ENCODE data around the gene ARHGAP24.

The ARHGAP24 gene

DNA sequence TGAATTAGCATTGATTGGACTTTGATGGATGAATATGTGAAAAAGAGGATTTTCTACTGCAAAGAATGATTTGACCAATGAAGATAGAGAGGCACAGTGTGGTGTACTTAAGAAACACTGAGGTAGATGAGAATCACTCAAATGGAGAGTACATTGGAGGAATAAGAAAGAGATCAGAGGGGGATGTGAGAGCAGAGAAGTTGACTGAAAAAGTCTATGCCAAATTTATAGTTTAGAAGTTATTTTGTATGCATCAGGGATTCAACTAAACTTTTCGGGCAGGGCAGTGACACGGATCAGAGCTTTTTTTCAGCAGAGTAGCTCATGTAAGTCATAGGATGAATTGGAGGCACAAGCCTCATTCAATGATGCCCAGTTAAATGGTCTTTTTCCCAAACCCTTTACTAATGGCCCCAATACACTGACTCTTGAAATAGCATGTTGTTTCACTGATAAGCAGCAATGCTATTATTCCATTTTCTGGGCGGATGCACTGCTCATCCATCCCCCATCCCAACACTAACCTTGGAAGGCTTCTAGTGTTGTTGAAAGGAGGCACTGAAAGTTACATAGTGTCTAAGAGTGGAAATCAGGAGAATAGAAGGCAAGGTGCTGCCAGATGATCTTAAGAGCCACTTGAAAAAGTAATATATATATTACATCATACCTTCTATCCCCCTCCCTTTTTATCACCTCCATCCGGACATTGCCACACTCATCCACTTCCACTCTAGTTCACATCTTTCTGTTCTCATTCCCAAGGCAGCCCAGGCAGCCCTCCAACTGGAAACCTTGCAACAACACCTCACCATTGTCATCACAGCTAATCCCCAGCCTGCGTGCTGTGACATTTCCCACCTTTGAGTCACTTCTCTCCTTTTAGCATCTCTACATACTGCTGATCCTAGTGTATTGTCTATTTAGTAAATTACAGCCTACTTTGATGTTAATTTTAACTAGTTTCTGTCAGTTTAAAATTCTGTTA lies 46.1 kb downstream of the ARHGAP24 start:
- DNase-seq: no peak

DNA sequence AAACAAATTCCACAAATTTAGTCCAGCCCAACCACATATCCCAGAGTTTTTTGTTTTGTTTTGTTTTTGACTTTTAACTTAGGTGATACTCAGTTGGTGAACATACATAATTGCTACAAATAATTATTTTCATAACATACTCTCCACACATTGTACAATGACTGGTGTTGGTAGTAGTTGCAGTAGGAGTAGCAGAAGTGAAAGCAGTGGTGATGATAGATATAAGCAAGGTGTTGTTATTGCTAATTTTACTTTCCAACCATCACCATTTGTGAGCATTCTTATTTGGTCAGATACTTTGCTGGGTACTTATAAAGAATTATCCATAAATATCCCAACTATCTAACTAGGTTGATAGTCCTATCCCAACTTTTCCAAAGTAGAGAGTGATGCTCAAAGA lies 47.3 kb downstream of the ARHGAP24 start:
- no peak for DNase-seq

- DNase-seq: no peak
These were observed 47.9 kb downstream of the ARHGAP24 start for GRCh38 chr4:85522836-85523235.

DNA sequence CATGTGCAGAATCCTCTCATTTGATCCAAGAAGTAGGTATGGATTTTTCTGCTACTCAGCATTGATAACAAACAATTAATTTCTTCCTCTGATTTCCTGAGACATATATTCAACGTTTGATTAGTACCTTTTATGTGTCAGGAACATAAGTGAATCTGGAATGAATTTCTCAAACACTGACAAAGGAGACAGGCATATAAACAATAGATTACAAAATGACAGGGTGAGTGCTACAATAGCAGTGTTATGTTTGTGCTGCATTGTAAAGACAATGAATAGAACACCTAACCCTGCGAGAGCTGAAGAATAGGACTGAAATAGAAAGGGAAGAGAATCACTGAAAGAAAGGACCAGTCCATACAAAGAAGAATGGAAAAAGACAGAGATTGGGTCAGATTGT lies 52.9 kb downstream of the ARHGAP24 start:
- DNase-seq: no peak

DNA sequence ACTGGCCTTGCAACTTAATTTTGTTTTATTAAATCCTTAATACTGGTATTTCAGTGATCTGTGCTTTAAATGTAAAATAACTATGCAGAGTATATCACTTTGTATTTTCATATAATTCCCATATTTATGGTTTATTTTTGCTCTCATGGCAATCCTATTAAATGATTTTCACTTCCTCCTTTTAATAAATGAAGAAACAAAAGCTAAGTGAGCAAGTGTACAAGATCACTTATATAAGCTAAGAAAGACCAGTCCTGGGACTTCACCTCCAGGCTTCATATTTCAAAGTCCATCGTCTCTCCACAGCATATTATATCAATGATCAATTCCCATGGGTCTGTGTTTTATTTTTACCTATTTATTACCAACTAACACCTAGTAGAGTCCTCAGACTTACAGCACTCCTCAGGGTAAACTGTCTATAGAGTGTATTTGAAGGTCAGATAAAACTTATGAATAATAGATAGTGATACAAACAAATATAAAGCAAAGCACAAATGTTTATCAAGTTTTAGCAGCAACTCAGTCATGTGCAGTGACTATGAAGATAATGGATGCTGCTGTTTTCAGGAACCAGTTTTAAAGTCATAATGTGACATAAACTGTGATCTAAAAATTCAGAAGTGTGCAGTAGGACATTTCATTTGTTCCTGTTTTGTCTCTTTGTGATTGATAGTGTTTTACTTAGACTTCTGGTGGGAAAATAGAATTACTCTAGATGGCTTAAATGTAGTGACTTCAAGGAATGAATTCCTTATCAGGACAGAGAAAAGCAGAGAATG lies 56.8 kb downstream of the ARHGAP24 start:
- DNase-seq: no peak

DNA sequence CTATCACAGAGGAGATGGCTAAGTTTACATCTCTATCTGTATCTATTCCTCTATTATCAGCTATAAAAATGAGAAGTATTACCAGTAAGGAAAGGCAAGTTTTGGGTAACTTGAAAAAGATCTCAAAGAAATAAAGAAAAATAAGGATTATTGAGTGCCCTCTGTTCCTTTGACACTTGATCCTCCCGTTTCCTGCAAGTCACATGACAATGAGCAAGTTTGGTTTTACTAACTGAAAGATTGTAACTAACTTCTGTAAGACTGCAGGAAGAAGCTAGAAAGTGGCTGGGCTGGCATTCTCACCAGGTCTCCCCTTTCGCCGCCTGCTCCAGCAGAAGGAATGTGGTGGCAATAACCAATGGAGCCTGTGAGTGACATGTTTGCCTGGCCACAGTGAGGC lies 59.2 kb downstream of the ARHGAP24 start:
- DNase-seq: no peak

DNA sequence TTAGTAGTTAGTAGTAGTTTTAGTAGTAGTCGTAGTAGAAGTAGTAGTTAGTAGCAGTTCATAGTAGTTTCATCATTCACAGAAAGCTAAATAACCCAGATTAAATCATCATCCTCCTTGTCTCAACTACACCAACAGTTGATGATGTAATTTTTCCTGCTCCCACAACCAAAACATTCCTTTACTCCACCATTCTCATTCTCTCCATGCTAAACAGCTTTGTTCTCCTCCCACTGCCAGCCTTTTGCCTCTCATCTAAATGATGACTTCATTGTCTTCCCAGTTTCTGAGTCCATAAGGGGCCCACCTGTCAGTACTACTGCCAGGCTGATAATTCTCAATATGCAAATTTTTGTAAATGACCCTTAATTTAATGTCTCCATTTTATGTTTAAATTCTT lies 68.9 kb downstream of the ARHGAP24 start:
- no peak for DNase-seq

GRCh38 chr4:85544751-85545150 lies 69.8 kb downstream of the ARHGAP24 start:
- no peak for DNase-seq

DNA sequence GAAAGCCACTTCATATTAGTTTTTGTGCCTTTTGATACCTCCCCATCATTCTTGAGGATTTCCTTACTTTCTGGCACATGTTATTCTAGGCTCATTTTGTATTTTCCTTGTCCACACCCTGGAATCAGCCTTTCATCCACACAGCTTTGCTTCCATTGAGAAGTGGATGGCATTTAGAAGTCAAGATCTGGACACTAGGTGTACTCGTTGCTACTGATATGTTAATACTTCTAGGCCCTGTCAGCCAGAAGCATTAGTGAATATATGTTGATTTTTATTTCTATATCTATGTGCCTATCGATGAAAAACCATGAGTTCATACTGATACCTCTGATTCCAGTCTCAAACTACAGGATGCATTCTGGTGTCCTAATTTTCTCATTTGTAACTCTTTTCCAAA lies 73.2 kb downstream of the ARHGAP24 start:
- no peak for DNase-seq

DNA sequence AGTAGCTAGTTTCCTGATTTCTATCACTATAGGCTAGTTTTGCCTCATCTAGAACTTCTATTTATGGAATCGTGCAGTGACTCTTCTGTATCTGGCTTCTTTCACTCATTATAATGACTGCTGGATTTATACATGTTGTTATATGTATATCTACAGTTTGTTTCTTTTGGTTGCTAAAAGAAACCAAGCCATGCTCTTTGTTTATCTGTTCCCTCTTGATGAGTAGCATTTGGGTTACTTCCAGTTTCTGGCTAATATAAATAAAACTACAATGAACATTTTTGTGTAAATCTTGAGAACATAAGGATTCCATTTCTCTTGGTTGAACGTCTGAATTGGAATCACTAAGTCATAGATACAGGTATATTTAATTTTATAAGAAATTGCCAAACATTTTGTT lies 73.9 kb downstream of the ARHGAP24 start:
- DNase-seq: no peak

DNA sequence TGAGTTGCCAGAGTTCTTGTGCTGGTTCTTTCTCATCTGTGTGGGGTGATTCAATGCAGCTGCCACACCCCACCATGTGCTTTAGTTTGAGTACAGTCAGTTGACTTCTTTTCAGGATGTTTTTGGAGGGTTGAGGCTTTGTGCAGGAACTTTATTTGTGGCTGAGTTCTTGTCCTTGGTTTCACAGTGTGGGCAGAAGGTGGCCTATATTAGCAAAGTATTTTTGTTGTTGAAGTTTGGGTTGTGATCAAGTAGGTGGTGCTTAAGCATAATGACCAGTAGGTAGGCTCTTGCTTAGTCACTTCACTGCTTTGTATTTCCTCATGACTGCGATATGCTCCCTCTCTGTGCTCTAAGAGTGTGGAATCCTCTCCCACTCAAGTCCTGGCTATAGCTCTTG lies 80.3 kb downstream of the ARHGAP24 start:
- DNase-seq: no peak

DNA sequence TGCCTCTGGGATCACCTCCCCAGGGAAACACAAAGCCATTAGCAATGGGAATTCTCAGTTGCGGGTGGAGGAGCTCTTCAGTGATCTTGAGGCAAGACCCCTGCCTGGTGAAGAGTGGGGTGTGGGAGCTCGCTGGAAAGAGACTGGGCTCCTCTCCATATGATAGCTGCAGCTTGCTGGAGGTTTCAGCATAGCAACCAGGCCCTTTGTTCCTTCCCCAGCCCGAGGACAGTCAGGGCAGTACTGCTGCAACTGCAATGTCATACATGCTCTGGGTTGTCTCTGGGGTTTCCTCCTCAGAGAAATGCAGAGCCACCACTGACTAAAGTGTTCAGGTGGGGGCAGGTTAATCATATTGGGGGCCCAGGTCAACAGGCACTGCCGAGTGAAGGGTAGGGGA lies 81.3 kb downstream of the ARHGAP24 start:
- DNase-seq: no peak

GRCh38 chr4:85557016-85557901 lies 82.3 kb downstream of the ARHGAP24 start:
- no peak for DNase-seq

DNA sequence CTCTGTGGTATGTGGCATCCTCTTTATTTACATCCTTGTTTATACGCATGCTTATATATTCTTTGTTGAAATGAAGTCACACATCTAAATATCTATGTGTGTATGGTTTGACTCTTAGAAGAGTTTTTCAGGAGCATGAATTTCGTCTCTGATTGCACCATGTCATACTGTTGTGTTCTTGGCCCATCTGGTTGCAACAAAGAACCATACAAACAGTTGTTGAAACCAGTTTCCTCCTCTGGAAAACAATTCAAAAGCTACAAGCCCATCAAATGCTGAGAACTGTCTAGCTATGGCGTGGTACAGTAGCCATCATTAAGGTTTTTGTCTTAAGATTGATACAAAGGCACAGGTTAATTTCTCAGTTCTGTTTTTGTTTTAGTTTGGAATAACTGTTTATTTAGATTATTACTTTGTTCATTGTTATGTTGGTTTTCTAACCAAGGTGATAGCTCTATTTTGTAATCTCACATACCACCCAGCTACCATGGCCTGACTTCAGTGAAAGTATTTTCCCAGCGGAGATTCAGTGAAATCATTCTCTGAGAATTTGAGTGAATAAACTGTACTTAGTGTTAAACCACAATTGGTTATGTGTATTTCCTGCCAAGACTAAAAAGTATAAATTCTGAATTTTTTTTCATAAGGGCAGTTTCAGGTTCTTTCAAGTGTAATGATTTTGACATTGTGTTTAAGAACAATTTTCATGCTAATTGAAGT lies 91.0 kb downstream of the ARHGAP24 start:
- DNase-seq: no peak

DNA sequence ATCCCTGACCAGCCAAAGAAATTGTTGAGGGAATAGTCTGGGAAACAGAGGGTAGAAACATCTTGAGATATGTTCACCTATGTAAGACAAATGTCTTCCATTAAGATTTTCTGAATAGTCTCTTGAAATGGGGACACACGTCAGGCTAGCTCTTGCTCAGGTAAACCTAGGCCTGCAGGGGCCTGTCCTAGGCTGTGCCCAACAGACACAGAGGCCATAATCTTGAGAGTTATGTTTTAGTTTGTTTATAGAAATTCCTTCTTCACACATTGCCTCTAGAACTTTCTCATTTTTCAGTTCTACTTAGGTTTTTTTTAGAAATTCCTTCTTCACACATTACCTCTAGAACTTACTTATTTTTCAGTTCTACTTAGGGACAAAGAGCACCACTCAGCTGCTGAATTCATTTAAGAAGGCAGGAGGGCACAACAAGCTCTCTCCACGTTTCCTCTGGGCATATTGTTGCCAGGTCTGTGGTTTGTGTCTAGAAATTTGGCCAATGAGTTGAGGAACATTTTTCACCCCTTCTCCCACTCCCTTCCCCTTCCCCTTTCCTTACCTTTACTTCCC lies 94.9 kb downstream of the ARHGAP24 start:
- no peak for DNase-seq

- no peak for DNase-seq
These were observed 95.4 kb downstream of the ARHGAP24 start for GRCh38 chr4:85570388-85570787.

- DNase-seq: no peak
These were observed 96.1 kb downstream of the ARHGAP24 start for GRCh38 chr4:85571008-85571407.

DNA sequence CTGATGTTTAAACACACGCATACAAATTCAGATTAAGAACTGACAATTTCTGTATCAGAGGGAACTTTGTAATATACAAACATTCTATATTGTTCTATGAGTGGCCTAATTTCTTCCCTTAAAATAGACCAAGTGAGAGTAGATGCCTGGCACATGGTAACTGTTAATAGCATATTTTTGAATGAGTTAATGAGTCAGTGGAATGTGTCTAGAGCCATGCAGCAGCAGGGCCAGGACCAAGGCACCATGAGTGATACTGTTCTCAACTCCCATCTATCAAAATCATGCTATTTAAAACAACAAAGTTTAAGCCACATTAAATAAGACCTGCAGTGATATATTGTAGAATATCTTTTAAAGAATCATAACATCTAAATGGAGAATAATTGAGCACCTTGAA lies 98.3 kb downstream of the ARHGAP24 start:
- DNase-seq: no peak

DNA sequence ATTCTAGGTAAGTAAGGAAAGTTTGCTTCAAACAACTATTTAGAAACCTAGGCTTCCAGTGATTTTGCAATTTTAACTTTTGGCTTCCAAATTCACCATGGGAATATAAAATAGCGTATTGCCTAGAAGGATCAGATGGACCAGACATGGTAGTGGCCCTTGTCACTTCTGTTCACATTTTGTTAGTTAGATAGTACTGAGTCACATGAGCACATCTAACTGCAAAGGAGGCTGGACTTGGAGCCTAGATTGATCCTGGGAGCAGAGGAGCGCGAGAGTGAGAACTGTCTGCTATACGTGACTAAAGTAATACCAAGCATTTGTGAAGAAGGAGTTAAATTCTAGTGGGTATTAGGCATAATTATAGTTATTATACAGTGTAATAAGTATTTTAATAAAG lies 102.4 kb downstream of the ARHGAP24 start:
- no peak for DNase-seq

- DNase-seq: no peak
These were observed 105.0 kb downstream of the ARHGAP24 start for GRCh38 chr4:85579942-85580341.

- DNase-seq: no peak
These were observed 105.5 kb downstream of the ARHGAP24 start for GRCh38 chr4:85580489-85580888.

- no peak for DNase-seq
These were observed 113.0 kb downstream of the ARHGAP24 start for GRCh38 chr4:85587952-85588351.
